NCI-H1436 (cell line): Measurements from ENCODE around the gene NAP1L5.

Source experiments
- DNase-seq: peaks from one replicate; lab custom pipeline; 2025; lab: John Stamatoyannopoulos, UW

Gene NAP1L5

GRCh38 chr4:88660446-88661294 lies 37.0 kb downstream of the NAP1L5 start:
- DNase-seq: no peak

GRCh38 chr4:88659890-88660208 lies 37.8 kb downstream of the NAP1L5 start:
- no peak for DNase-seq

GRCh38 chr4:88659055-88659889 lies 38.4 kb downstream of the NAP1L5 start:
- DNase-seq: peak; percentile 22

- DNase-seq: no peak
Measured at GRCh38 chr4:88655226-88655625, 42.4 kb downstream of the NAP1L5 start.

GRCh38 chr4:88653371-88653946 lies 44.2 kb downstream of the NAP1L5 start:
- DNase-seq: no peak

- no peak for DNase-seq
Measured at GRCh38 chr4:88649716-88650115, 47.9 kb downstream of the NAP1L5 start.

GRCh38 chr4:88646528-88647280 lies 50.9 kb downstream of the NAP1L5 start:
- no peak for DNase-seq

GRCh38 chr4:88645994-88646393 lies 51.6 kb downstream of the NAP1L5 start:
- DNase-seq: no peak
